Mononuclear cell (primary cell): ENCODE data around the gene QARS1. TPM values are rescaled to one million over a fixed set of nuclear protein-coding genes. Genes with fewer than 3 reads are reported as not detected.
A peak's percentile ranks its signal among the peaks of the same experiment; 100 is the strongest.

ENCODE experiments used
- H3K27me3 ChIP-seq: 2 replicates; pipeline ENCODE4 v1.6.0; 2011; ENCODE audit warnings: low read length, control low read depth; ENCODE audit not compliant: insufficient read depth
- H3K4me1 ChIP-seq: 2 replicates; pipeline ENCODE4 v1.5.1; 2011; ENCODE audit warnings: mild to moderate bottlenecking, low read length, control low read depth; ENCODE audit not compliant: insufficient read depth
- H3K4me3 ChIP-seq: 2 replicates; pipeline ENCODE4 v1.5.1; 2011; ENCODE audit warnings: mild to moderate bottlenecking, low read length, moderate library complexity
- H3K9me3 ChIP-seq: 2 replicates; pipeline ENCODE4 v1.5.1; 2011; ENCODE audit warnings: low read depth, mild to moderate bottlenecking, control low read depth, low read length
- total RNA-seq: library from RNA; depleted of rRNA; stranded (reverse); fragments of >200 nt; gene quantifications from one replicate; pipeline ENCODE4 v1.2.3, GENCODE V29; 2012

QARS1 gene
- total RNA-seq: 262 TPM

GRCh38 chr3:49104427-49105291 lies at the start of gene QARS1:
TSS of gene QARS1 (minus strand) at chr3:49104757. CDS start at chr3:49104733, 24 bp downstream.
- no peaks in the 10 kb centered on the region for H3K9me3 ChIP-seq
- peaks cover 24% of the 10 kb centered on the region for H3K4me1 ChIP-seq
- H3K4me3 ChIP-seq: peak within 1 kb of the TSS; percentile 65
- no peaks in the 10 kb centered on the region for H3K27me3 ChIP-seq

- H3K9me3 ChIP-seq: no peaks in the 10 kb centered on the region
- H3K4me1 ChIP-seq: no peaks in the 10 kb centered on the region
- no peaks in the 10 kb centered on the region for H3K27me3 ChIP-seq
- H3K4me3 ChIP-seq: no peak overlapping the region
Observed at GRCh38 chr3:49153349-49153912, 48.9 kb upstream of the QARS1 start.

DNA sequence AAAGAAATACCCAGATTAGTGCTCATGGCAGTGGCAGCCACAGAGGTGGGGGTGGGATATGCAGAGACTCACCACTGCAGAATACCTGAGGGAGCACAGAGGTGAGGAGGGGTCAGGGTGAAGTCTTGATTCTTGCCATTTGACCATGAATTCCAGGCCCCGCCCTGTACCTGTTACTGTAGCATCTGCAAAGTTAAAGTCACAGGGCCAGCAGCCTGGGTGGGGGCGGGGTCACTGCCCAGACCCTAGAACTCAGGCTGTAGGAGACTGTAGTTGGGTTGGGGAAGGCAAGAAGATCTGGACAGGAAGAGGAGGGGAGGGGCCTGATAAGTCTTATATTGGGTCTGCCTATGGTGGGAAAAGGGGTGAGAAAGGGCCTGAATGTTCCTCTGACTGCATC lies 47.1 kb upstream of the QARS1 start:
- H3K4me1 ChIP-seq: no peaks in the 10 kb centered on the region
- H3K9me3 ChIP-seq: no peaks in the 10 kb centered on the region
- no peak overlapping the region for H3K4me3 ChIP-seq
- H3K27me3 ChIP-seq: no peaks in the 10 kb centered on the region

GRCh38 chr3:49148159-49148558 lies 43.6 kb upstream of the QARS1 start:
- H3K4me3 ChIP-seq: no peak overlapping the region
- no peaks in the 10 kb centered on the region for H3K9me3 ChIP-seq
- H3K4me1 ChIP-seq: no peaks in the 10 kb centered on the region
- H3K27me3 ChIP-seq: no peaks in the 10 kb centered on the region

DNA sequence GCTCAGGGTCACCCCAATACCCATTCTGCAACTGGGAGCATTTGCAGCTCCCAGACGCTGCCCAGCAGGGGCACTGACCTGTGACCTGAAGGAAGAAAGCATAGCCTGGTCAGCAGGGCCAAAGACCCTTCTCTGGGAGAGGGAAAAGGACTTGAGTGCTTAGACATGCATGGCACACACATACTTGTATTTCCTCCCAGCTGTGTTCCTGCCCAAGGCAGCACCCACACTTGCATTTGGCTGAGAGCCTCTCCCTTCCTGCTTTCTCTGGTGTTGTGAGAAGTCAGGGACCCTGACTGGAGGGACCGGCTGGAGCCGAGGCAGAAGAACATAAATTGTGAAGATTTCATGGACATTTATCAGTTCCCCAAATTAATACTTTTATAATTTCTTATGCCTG lies 35.5 kb upstream of the QARS1 start:
- Histone ChIP-seq H3K27me3 (no peaks in the 10 kb centered on the region), H3K4me3 (no peak overlapping the region), H3K9me3 (no peaks in the 10 kb centered on the region), H3K4me1 (no peaks in the 10 kb centered on the region)

DNA sequence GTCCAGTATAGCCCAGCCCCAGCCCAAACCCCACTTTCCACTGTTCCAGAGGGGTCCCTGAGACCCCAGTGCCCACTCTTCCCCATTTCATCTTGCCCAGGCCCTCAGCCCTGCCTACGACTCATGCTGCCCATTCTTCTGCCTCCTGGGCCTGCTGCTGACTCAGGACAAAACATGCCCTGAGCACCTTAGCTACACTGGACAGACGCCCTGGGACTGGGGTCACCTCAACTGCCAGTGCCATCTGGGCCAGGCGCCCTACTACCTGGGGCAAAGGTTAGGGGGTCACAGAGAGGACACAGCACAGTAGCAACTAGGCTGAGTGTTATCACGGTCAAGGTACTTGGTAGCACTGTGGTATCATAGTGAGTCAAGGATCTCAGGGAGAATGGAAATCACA lies 30.9 kb upstream of the QARS1 start:
- Histone ChIP-seq H3K27me3 (no peaks in the 10 kb centered on the region), H3K4me1 (no peaks in the 10 kb centered on the region), H3K9me3 (no peaks in the 10 kb centered on the region), H3K4me3 (no peak overlapping the region)

DNA sequence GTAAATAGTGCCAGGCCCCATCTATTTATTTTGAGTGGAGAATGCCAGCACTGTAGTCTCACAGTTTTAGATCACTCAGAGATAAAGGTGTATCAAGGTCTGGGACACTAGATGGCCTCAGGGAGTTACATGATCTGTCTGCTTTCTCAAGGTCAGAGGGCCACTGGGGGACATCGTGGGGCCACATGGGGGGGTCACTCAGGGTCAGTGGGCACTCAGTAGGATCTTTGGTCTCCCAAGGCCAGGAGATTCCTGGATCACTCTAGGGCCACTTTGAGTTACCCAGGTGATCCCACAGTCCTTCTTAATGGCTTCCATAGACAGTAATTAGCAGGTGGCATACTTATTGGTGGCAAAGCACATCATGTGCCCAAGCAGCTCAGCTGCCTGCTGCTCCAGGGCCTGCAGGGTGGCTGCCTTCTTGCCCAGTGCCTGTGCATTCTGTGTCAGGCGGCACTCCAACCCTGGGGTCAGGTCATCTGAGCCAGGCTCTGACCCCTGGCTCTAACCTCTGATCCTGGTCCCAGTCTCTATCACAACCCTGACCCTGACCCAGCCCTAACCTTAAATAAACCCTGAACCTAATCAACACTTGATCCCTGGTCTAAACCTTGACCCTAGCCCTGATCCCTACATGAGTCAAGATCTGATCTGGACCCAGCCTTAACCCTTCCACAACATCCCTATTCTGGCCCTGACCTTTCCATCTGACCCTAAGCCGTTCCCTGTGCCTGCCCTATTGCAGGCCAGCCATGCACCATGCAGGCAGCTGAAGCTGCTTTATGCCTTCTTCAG lies 30.1 kb upstream of the QARS1 start:
- Histone ChIP-seq H3K4me1 (no peaks in the 10 kb centered on the region), H3K27me3 (no peaks in the 10 kb centered on the region), H3K4me3 (no peak overlapping the region), H3K9me3 (no peaks in the 10 kb centered on the region)

DNA sequence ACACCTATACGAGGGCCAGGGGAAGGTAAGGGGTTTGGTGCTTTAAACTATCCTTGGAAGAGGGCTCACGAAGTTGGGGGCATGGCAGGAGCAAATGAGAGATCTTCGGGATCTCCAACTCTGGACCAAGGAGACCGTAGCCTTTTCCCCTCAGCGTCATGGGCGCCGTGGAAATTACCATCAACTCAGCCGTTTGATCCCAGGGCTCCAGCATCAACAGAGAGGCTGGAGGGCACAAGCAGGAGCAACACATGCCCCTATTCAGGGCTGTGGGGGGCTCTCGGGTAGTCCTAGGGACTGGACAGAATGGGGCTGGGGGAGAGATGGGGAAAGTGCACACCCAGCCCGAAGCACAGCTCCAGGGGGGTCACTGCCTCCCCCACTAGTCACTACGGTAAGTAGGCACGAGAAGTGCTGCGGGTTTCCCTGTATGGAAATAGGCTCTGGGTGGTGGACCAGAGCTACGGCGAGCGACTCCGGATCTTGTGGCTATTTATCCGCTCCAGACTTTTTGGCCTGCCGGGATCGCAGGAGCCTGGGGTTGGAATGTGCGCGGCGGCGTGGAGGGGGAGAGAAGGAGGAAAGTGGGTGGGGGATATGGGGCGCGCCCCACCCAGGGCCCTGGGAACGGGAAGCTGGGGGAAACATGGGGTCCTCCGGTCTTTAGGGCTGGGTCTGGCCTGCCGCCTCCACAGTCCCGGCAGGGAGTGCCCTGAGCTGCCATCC lies 28.8 kb upstream of the QARS1 start:
- peak overlapping the region; percentile 16 for H3K4me3 ChIP-seq
- H3K27me3 ChIP-seq: no peaks in the 10 kb centered on the region
- H3K9me3 ChIP-seq: no peaks in the 10 kb centered on the region
- H3K4me1 ChIP-seq: no peaks in the 10 kb centered on the region

GRCh38 chr3:49132437-49133225 lies 28.1 kb upstream of the QARS1 start, which contains the start of gene LAMB2:
TSS of gene LAMB2 (minus strand) at chr3:49133050. CDS start at chr3:49132867, 183 bp downstream.
- Histone ChIP-seq H3K27me3 (no peaks in the 10 kb centered on the region), H3K4me3 (peak within 1 kb of the TSS; percentile 16), H3K9me3 (no peaks in the 10 kb centered on the region), H3K4me1 (no peaks in the 10 kb centered on the region)

- H3K27me3 ChIP-seq: no peaks in the 10 kb centered on the region
- H3K4me1 ChIP-seq: no peaks in the 10 kb centered on the region
- no peak overlapping the region for H3K4me3 ChIP-seq
- no peaks in the 10 kb centered on the region for H3K9me3 ChIP-seq
Observed at GRCh38 chr3:49132073-49132436, 27.5 kb upstream of the QARS1 start.

GRCh38 chr3:49131576-49131975 lies 27.0 kb upstream of the QARS1 start:
- no peaks in the 10 kb centered on the region for H3K27me3 ChIP-seq
- H3K4me1 ChIP-seq: no peaks in the 10 kb centered on the region
- no peaks in the 10 kb centered on the region for H3K9me3 ChIP-seq
- H3K4me3 ChIP-seq: no peak overlapping the region

GRCh38 chr3:49131040-49131439 lies 26.5 kb upstream of the QARS1 start:
- Histone ChIP-seq H3K4me1 (no peaks in the 10 kb centered on the region), H3K27me3 (no peaks in the 10 kb centered on the region), H3K4me3 (no peak overlapping the region), H3K9me3 (no peaks in the 10 kb centered on the region)

GRCh38 chr3:49124991-49125670 lies 20.6 kb upstream of the QARS1 start:
- Histone ChIP-seq H3K4me3 (no peak overlapping the region), H3K27me3 (no peaks in the 10 kb centered on the region), H3K4me1 (peaks cover 10% of the 10 kb centered on the region), H3K9me3 (no peaks in the 10 kb centered on the region)

DNA sequence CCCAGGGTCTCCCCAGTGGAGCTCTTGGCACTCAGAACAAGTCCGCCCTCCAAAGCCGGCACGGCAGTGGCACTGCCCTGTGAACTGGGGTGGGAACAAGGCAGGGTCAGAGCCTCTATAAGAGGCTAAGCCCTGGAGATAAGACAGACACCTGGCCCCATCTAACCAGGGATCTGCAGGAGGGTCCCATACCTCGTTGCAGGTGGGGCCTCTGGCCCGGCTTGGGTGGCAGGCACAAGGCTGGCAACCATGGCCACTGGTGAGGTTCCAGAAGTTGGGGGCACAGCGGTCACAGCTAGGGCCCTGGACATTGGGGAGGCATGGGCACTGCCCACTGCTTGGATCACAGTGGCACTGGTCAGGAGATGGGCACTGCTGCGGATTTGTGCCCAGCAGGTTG lies 19.6 kb upstream of the QARS1 start:
- Histone ChIP-seq H3K9me3 (no peaks in the 10 kb centered on the region), H3K4me3 (no peak overlapping the region), H3K4me1 (peaks cover 19% of the 10 kb centered on the region), H3K27me3 (no peaks in the 10 kb centered on the region)
